ENCODE data around the gene COPE. TPM values are rescaled to one million over a fixed set of nuclear protein-coding genes. Genes with fewer than 3 reads are reported as not detected.

Gene COPE
- total RNA-seq, 4 donors from 2014 or later, result 170 to 245 (median 224) TPM

DNA sequence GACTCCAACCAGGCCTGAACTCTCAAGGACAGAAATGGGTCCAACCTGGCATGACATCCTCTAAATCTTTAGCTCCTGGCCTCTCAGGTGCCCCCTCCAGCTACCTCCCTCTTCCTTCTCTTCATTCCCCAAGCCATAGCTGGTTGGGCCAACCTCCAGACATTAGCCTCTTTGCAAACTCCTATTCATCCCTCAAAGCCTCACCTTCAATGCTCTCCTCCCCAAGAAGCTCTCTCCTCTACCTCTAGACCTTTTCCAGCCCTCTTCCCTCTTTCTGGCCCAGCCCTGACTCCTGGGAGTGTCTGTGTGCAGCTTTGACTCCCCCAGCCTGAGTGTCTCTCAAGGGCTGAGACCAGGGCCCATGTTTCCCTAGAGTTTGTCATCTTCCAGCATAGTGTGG is 27.1 kb upstream of the COPE start:
- Histone ChIP-seq H3K27ac (no peak overlapping the region), H3K4me3 (no peak overlapping the region), H3K4me1 (peaks cover 0 to 5% (median 3%) of the 10 kb centered on the region in 3 donors), H3K27me3 (peaks cover 0 to 46% (median 0%) of the 10 kb centered on the region in 4 donors), H3K36me3 (no peaks in the 10 kb centered on the region), H3K9me3 (no peaks in the 10 kb centered on the region)
- DNase-seq, result no peak
- intact Hi-C loops (cut with DNase I), result no loop called here
- no peak for TF ChIP-seq POLR2A (IDR thresholded peaks at IDR 0.05)
- TF ChIP-seq, protein P1, sequence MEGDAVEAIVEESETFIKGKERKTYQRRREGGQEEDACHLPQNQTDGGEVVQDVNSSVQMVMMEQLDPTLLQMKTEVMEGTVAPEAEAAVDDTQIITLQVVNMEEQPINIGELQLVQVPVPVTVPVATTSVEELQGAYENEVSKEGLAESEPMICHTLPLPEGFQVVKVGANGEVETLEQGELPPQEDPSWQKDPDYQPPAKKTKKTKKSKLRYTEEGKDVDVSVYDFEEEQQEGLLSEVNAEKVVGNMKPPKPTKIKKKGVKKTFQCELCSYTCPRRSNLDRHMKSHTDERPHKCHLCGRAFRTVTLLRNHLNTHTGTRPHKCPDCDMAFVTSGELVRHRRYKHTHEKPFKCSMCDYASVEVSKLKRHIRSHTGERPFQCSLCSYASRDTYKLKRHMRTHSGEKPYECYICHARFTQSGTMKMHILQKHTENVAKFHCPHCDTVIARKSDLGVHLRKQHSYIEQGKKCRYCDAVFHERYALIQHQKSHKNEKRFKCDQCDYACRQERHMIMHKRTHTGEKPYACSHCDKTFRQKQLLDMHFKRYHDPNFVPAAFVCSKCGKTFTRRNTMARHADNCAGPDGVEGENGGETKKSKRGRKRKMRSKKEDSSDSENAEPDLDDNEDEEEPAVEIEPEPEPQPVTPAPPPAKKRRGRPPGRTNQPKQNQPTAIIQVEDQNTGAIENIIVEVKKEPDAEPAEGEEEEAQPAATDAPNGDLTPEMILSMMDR (IDR thresholded peaks at IDR 0.05), result no peak

DNA sequence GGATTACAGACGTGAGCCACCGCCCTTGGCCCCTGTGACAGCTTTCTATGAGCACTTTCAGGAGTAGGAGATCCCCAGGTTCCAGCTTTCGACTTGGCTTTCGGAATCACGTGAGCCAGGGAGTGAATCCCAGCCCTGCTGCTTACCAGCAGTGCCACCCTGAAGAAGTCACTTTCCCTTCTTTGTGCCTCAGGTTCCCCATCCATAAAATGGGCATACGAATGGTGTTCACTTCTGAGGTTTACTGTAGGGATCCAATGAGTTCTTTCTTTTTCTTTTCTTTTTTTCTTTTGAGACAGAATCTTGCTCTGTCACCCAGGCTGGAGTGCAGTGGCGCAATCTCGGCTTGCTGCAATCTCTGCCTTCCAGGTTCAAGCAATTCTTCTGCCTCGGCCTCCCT is 26.1 kb upstream of the COPE start:
- peaks cover 0 to 52% (median 0%) of the 10 kb centered on the region in 4 donors for H3K27me3 ChIP-seq
- TF ChIP-seq POLR2A (IDR thresholded peaks at IDR 0.05), result no peak
- TF ChIP-seq, protein P1 (IDR thresholded peaks at IDR 0.05), result no peak
- peaks cover 5 to 12% (median 5%) of the 10 kb centered on the region in 3 donors for H3K4me1 ChIP-seq
- no peak overlapping the region for H3K4me3 ChIP-seq
- 92% methylated on average over 9 of the region's 9 CpGs for WGBS, 2 donors
- H3K36me3 ChIP-seq, result no peaks in the 10 kb centered on the region
- no peak for DNase-seq
- no peak overlapping the region for H3K27ac ChIP-seq
- intact Hi-C loops (cut with DNase I), result no loop called here
- no peaks in the 10 kb centered on the region for H3K9me3 ChIP-seq

DNA sequence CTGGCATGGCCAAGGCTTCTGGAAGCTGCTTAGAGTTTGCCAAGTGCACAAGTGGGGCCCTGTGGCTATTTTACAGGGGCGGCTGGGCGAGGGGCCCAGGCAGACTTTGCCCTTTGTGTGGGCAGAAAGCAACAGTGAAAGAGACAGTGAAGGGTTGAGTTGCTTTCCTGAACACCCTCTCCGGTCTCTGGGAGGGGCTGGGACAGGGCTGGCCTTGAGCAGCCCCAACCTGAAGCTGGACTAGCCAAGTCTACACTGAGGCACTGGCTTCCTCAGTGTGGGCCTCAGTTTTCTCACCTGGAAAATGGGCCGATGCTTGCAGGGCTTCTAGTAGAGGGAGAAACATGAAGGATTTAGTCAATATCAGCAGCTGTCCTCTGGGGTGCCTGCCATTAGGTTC is 24.3 kb upstream of the COPE start:
- Histone ChIP-seq H3K27me3 (peaks cover 0 to 46% (median 0%) of the 10 kb centered on the region in 4 donors), H3K4me3 (no peak overlapping the region), H3K36me3 (no peaks in the 10 kb centered on the region), H3K27ac (no peak overlapping the region), H3K9me3 (no peaks in the 10 kb centered on the region), H3K4me1 (peaks cover 13 to 24% (median 16%) of the 10 kb centered on the region in 3 donors)
- WGBS, 2 donors, result 45 to 75% methylated on average over 4 of the region's 4 CpGs
- TF ChIP-seq, protein P1 (IDR thresholded peaks at IDR 0.05), result no peak
- no peak for TF ChIP-seq POLR2A (IDR thresholded peaks at IDR 0.05)
- intact Hi-C loops (cut with DNase I), result no loop called here
- DNase-seq, result no peak

DNA sequence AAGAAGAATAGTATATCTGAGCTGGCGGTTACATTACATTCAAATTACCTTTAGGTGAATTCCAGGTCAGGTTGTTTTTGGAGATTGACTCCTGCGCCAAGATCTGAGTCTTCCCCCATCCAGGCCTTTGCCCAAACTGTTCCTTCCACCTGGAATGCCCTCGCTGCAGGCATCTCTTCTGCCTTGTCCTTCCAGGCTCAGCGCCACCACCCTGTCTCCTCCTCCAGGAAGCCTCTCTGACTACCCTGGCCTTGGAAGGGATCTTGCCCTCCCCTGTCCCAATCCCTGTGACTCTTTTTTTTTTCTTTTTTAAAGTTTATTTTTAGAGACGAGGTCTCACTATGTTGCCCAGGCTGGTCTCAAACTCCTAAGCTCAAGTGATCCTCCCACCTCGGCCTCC is 23.5 kb upstream of the COPE start:
- Histone ChIP-seq H3K27me3 (peaks cover 0 to 41% (median 0%) of the 10 kb centered on the region in 4 donors), H3K27ac (no peak overlapping the region), H3K9me3 (no peaks in the 10 kb centered on the region), H3K4me1 (peaks cover 13 to 24% (median 16%) of the 10 kb centered on the region in 3 donors), H3K4me3 (no peak overlapping the region), H3K36me3 (peaks cover 0 to 5% (median 0%) of the 10 kb centered on the region in 3 donors)
- DNase-seq, result no peak
- no peak for TF ChIP-seq POLR2A (IDR thresholded peaks at IDR 0.05)
- TF ChIP-seq, protein P1 (IDR thresholded peaks at IDR 0.05), result no peak
- WGBS, 2 donors, result 57% methylated on average over 6 of the region's 6 CpGs
- intact Hi-C loops (cut with DNase I), result no loop called here

DNA sequence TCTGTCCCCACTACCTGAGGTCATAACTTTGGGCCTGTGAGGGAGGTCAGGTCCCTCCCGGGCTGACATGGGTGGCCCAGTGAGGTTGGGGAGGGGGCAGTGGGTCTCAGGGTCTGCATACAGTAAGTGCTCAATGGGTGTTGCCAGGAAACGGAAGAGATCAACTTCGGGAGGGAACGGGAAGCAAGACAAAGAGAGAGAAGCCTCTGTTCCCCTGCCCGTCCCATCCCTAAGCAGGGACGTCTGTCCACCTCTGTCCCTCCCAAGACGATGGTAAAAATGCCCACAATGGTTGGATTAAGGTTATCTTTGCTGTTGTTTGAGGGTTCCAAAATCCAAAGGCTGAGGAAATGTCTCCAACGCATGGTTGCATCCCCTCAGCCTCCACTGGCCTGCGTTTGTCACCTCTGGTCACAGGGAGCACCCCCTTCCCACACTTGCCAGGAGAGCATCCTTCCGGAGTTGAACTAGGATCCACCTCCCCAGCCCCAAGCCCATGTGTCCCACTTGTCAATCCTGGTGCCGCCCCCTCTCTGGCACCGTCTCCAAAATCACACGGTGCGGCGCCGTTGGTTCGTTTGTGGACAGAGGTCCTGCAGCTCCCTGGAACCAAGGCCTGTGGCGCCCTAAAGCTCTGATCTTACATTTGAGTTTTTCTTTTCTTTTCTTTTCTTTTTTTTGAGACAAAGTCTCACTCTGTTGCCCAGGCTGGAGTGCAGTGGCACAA is 22.6 kb upstream of the COPE start:
- H3K4me3 ChIP-seq, result peak overlapping the region in 3 of 4 donors; percentile 58 to 90 (median 68)
- intact Hi-C loops (cut with DNase I), result no loop called here
- 62 to 63% methylated on average over 16 to 18 of the region's 18 CpGs for WGBS, 2 donors
- H3K27ac ChIP-seq, result peak overlapping the region; percentile 19 to 83 (median 74)
- peaks cover 0 to 39% (median 0%) of the 10 kb centered on the region in 4 donors for H3K27me3 ChIP-seq
- DNase-seq, result no peak
- H3K4me1 ChIP-seq, result peaks cover 13 to 24% (median 16%) of the 10 kb centered on the region in 3 donors
- no peak for TF ChIP-seq POLR2A (IDR thresholded peaks at IDR 0.05)
- TF ChIP-seq, protein P1 (IDR thresholded peaks at IDR 0.05), result no peak
- H3K9me3 ChIP-seq, result no peaks in the 10 kb centered on the region
- peaks cover 0 to 11% (median 0%) of the 10 kb centered on the region in 3 donors for H3K36me3 ChIP-seq
